KMS-11 (cell line): ENCODE measurements around the gene HS3ST3A1.

Experiments
- H2AFZ ChIP-seq: fragments of 200-600 bp; sonication (generic); 2 replicates; pipeline ENCODE4 v1.6.1; 2016; ENCODE audit warnings: antibody characterized with exemption, mixed run types, low read depth
- H3K27ac ChIP-seq: fragments of 200-600 bp; sonication (generic); 2 replicates; pipeline ENCODE4 v1.6.1; 2016; ENCODE audit warnings: mild to moderate bottlenecking, mixed run types
- H3K27me3 ChIP-seq: fragments of 200-600 bp; sonication (generic); 2 replicates; pipeline ENCODE4 v1.6.1; 2017; ENCODE audit warnings: mild to moderate bottlenecking, low read depth, mixed run types, moderate library complexity; ENCODE audit not compliant: insufficient read depth
- H3K36me3 ChIP-seq: fragments of 200-600 bp; sonication (generic); 2 replicates; pipeline ENCODE4 v1.6.1; 2017; ENCODE audit warnings: mild to moderate bottlenecking, mixed run types; ENCODE audit not compliant: insufficient read depth
- H3K4me1 ChIP-seq: fragments of 200-600 bp; sonication (generic); 2 replicates; pipeline ENCODE4 v1.6.1; 2016; ENCODE audit warnings: mild to moderate bottlenecking, low read depth, mixed run types; ENCODE audit not compliant: poor library complexity, severe bottlenecking
- H3K4me2 ChIP-seq: fragments of 200-600 bp; sonication (generic); 2 replicates; pipeline ENCODE4 v1.7.0; 2016; ENCODE audit warnings: mild to moderate bottlenecking, mixed run types
- H3K4me3 ChIP-seq: fragments of 200-600 bp; sonication (generic); IDR thresholded peaks from 2 replicates; pipeline ENCODE4 v1.6.1; 2017; ENCODE audit warnings: low read depth, low read length, mixed read lengths; ENCODE audit not compliant: insufficient read depth
- H3K79me2 ChIP-seq: fragments of 200-600 bp; sonication (generic); 2 replicates; pipeline ENCODE4 v1.6.1; 2016; ENCODE audit warnings: low read depth, mixed run types; ENCODE audit not compliant: insufficient read depth
- H3K9ac ChIP-seq: fragments of 200-600 bp; sonication (generic); 2 replicates; pipeline ENCODE4 v1.6.1; 2016; ENCODE audit warnings: mild to moderate bottlenecking, mixed run types
- H4K20me1 ChIP-seq: fragments of 200-600 bp; sonication (generic); 2 replicates; pipeline ENCODE4 v1.6.1; 2016; ENCODE audit warnings: mild to moderate bottlenecking, mixed run types; ENCODE audit not compliant: insufficient read depth
- CTCF ChIP-seq: fragments of 200-600 bp; sonication (generic); conservative IDR thresholded peaks from 2 replicates; pipeline ENCODE4 v1.6.1; 2017; ENCODE audit warnings: low read depth, mild to moderate bottlenecking, antibody characterized with exemption, low read length, moderate library complexity, mixed read lengths

The HS3ST3A1 gene

GRCh38 chr17:13598353-13599167 is 3.2 kb downstream of the HS3ST3A1 start:
- Histone ChIP-seq H4K20me1 (no peaks in the 10 kb centered on the region), H3K9ac (no peak overlapping the region), H3K36me3 (no peaks in the 10 kb centered on the region), H2AFZ (no peak overlapping the region), H3K79me2 (no peaks in the 10 kb centered on the region), H3K27ac (no peak overlapping the region), H3K4me2 (no peak overlapping the region), H3K27me3 (no peaks in the 10 kb centered on the region), H3K4me3 (no peak overlapping the region), H3K4me1 (no peaks in the 10 kb centered on the region)
- no peak for TF ChIP-seq CTCF

GRCh38 chr17:13597723-13598347 is 3.9 kb downstream of the HS3ST3A1 start:
- Histone ChIP-seq H2AFZ (no peak overlapping the region), H3K4me2 (no peak overlapping the region), H3K27ac (no peak overlapping the region), H4K20me1 (no peaks in the 10 kb centered on the region), H3K4me1 (no peaks in the 10 kb centered on the region), H3K79me2 (no peaks in the 10 kb centered on the region), H3K9ac (no peak overlapping the region), H3K27me3 (no peaks in the 10 kb centered on the region), H3K36me3 (no peaks in the 10 kb centered on the region), H3K4me3 (no peak overlapping the region)
- no peak for TF ChIP-seq CTCF

- H4K20me1 ChIP-seq: no peaks in the 10 kb centered on the region
- no peaks in the 10 kb centered on the region for H3K4me1 ChIP-seq
- H3K27me3 ChIP-seq: no peaks in the 10 kb centered on the region
- no peaks in the 10 kb centered on the region for H3K79me2 ChIP-seq
- no peak overlapping the region for H3K4me2 ChIP-seq
- no peak overlapping the region for H2AFZ ChIP-seq
- H3K27ac ChIP-seq: no peak overlapping the region
- no peaks in the 10 kb centered on the region for H3K36me3 ChIP-seq
- H3K9ac ChIP-seq: no peak overlapping the region
- no peak for TF ChIP-seq CTCF
- no peak overlapping the region for H3K4me3 ChIP-seq
These were observed 5.3 kb downstream of the HS3ST3A1 start for GRCh38 chr17:13596241-13596923.

- Histone ChIP-seq H3K9ac (no peak overlapping the region), H3K79me2 (no peaks in the 10 kb centered on the region), H3K4me1 (no peaks in the 10 kb centered on the region), H3K36me3 (no peaks in the 10 kb centered on the region), H2AFZ (no peak overlapping the region), H3K27ac (no peak overlapping the region), H3K4me3 (no peak overlapping the region), H3K4me2 (no peak overlapping the region), H4K20me1 (no peaks in the 10 kb centered on the region), H3K27me3 (no peaks in the 10 kb centered on the region)
- TF ChIP-seq CTCF: no peak
These were observed 6.2 kb downstream of the HS3ST3A1 start for GRCh38 chr17:13595599-13595899.
